GM23338 (cell line): ENCODE data around the gene NUDCD2.

Source experiments
- EZH2 ChIP-seq: fragments of 200-600 bp; sonication (generic); IDR thresholded peaks from one replicate; pipeline ENCODE4 v1.8.0; 2017; ENCODE audit warnings: antibody characterized with exemption, mild to moderate bottlenecking, low read depth; ENCODE audit not compliant: unreplicated experiment
- EZH2phosphoT487 ChIP-seq: fragments of 200-600 bp; sonication (generic); IDR thresholded peaks from one replicate; pipeline ENCODE4 v1.8.1; 2018; ENCODE audit warnings: antibody characterized with exemption; ENCODE audit not compliant: unreplicated experiment
- ZNF331 ChIP-seq: fragments of 250-450 bp; sonication (Bioruptor Pico); IDR thresholded peaks from 2 replicates; pipeline ENCODE4 v1.5.0; 2020; ENCODE audit warnings: low read depth, mild to moderate bottlenecking, moderate library complexity
- TF ChIP-seq, protein P1 (sequence below), 2 experiments: fragments of 200-600 bp in 1 of 2; sonication (generic) in 1 of 2; conservative IDR thresholded peaks; 2 replicates each; pipeline versions ENCODE4 v1.5.1 to v1.6.1; 2016 to 2017; ENCODE audit warnings: antibody characterized with exemption in 2 of 2, low read depth in 2 of 2, mild to moderate bottlenecking in 2 of 2, moderate library complexity in 1 of 2

DNA sequence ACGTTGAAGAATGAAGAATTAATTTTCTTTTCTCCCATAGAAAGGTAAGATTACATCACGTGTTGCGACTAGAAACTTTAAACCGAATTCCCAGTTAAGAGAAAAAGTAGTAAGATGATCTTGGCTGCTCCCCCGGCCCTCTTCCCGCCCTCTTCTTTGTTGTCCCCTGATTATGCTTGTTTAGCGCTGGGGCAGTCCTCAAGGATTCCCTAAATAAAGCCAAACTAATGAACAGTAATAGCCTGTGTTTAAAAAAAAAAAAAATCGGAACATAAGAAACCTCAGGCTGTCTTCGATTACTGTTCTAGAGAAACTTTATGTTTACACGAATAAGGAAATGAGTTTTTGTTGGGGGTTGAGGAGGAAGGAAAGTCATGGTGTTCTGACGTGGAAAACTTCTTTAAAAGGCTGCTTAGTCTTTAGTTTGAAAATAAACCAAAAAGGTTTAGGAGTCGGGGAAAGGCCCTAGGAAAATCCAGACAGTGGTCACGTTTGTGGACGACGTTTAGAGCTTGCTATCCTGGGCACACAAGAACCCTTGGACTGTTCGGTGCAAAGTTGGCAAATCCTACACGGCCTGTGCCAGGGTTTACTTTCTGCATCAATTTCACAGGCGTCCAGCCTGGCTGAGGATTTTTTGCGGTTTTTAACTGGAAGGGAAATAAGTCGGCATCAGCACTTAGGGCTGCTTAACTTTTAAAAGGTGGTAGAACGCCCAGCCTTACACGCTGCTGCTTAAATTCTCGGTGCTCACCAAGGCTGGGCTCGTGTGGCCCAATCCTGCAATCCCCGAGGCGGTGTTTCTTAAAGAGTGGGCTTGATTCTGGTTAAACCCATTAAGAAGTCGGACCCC lies 44.4 kb upstream of the NUDCD2 start:
- TF ChIP-seq, protein P1, sequence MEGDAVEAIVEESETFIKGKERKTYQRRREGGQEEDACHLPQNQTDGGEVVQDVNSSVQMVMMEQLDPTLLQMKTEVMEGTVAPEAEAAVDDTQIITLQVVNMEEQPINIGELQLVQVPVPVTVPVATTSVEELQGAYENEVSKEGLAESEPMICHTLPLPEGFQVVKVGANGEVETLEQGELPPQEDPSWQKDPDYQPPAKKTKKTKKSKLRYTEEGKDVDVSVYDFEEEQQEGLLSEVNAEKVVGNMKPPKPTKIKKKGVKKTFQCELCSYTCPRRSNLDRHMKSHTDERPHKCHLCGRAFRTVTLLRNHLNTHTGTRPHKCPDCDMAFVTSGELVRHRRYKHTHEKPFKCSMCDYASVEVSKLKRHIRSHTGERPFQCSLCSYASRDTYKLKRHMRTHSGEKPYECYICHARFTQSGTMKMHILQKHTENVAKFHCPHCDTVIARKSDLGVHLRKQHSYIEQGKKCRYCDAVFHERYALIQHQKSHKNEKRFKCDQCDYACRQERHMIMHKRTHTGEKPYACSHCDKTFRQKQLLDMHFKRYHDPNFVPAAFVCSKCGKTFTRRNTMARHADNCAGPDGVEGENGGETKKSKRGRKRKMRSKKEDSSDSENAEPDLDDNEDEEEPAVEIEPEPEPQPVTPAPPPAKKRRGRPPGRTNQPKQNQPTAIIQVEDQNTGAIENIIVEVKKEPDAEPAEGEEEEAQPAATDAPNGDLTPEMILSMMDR (conservative IDR thresholded peaks at IDR 0.05; ENCODE audit: low read depth in 2 of 2) = no peak
- TF ChIP-seq EZH2phosphoT487 (no peak), EZH2 (no peak), ZNF331 (CRISPR knock-in tag) (no peak)
